K562 (cell line): Measurements from ENCODE around the gene FAM53B. TPM values are rescaled to one million over a fixed set of nuclear protein-coding genes. Genes with fewer than 3 reads are reported as not detected.

Experiments used
- ATAC-seq: fragments of 200-7000 bp; cut with Tn5 transposase; 3 replicates; pipeline ENCODE4 v1.9.1; 2020; ENCODE audit warnings: moderate library complexity
- BruUV-seq: library from RNA; stranded (reverse); fragments of 400-500 nt; replicated peaks from 2 replicates; lab custom pipeline; 2021; lab: Mats Ljungman, UMichigan
- CTCF ChIA-PET: fragments of 300-600 bp; formaldehyde crosslinking; extraction: SDS; loops from one replicate; lab custom pipeline; 2021; ENCODE audit warnings: low intra/inter-chr PET ratio; lab: Yijun Ruan, JAX
- POLR2A ChIA-PET: fragments of 300-600, 350-650 bp; sonication (Branson Sonifier 250); formaldehyde crosslinking; extraction: SDS; loops from one replicate; lab custom pipeline; 2021; ENCODE audit warnings: antibody characterized with exemption, inconsistent platforms; lab: Yijun Ruan, JAX
- DNase-seq, 4 experiments: peaks; one replicate each; pipeline versions ENCODE4 v3.0.0 to v3.0.0-alpha.2; 2011 to 2018; ENCODE audit warnings: low spot score in 3 of 4, mixed read lengths in 3 of 4; ENCODE audit errors: extremely low read depth in 1 of 4
- FAIRE-seq: peaks from 2 replicates; lab custom pipeline; 2011; peaks lifted over from hg19 to GRCh38; lab: Jason Lieb, UNC
- H2AFZ ChIP-seq: 2 replicates; pipeline ENCODE4 v1.6.0; 2011; ENCODE audit warnings: low read depth, low read length, control low read depth, inconsistent platforms
- H3K27ac ChIP-seq: fragments of 200-600 bp; 3 replicates; pipeline ENCODE4 v1.8.0; 2011; ENCODE audit warnings: low read depth, mild to moderate bottlenecking, control low read depth, inconsistent platforms, low read length, moderate library complexity, mixed read lengths; ENCODE audit errors: extremely low read depth
- H3K27me3 ChIP-seq, 2 experiments: fragments of 300-600 bp in 1 of 2; 2 replicates in 1 of 2; 3 replicates in 1 of 2; pipeline versions ENCODE4 v1.6.0 to v1.8.0; 2011; ENCODE audit warnings: inconsistent platforms in 2 of 2, low read length in 2 of 2, mild to moderate bottlenecking in 1 of 2, mixed read lengths in 1 of 2, moderate library complexity in 1 of 2; ENCODE audit not compliant: control insufficient read depth in 2 of 2, insufficient read depth in 2 of 2
- H3K36me3 ChIP-seq: fragments of 300-600 bp; 3 replicates; pipeline ENCODE4 v1.8.0; 2011; ENCODE audit warnings: mild to moderate bottlenecking, low read length, inconsistent platforms; ENCODE audit not compliant: control insufficient read depth, insufficient read depth
- H3K4me1 ChIP-seq, 2 experiments: fragments of 200-600 bp in 1 of 2; replicated peaks in 1 of 2; 2 replicates in 1 of 2; 3 replicates in 1 of 2; pipeline versions ENCODE4 v1.5.1 to v1.8.0; 2011; ENCODE audit warnings: inconsistent platforms in 2 of 2, low read length in 2 of 2, mild to moderate bottlenecking in 1 of 2, mixed read lengths in 1 of 2, moderate library complexity in 1 of 2; ENCODE audit not compliant: control insufficient read depth in 2 of 2, insufficient read depth in 2 of 2
- H3K4me2 ChIP-seq: 2 replicates; pipeline ENCODE4 v1.6.1; 2011; ENCODE audit warnings: low read length, control low read depth, inconsistent platforms, mixed read lengths; ENCODE audit not compliant: insufficient read depth
- H3K4me3 ChIP-seq: fragments of 200-600 bp; sonication (generic), shearing (Covaris generic); 2 replicates; pipeline ENCODE4 v1.5.1; 2016; ENCODE audit warnings: control low read depth, inconsistent platforms
- H3K79me2 ChIP-seq: fragments of 200-600 bp; 3 replicates; pipeline ENCODE4 v1.8.0; 2011; ENCODE audit warnings: low read length, inconsistent platforms; ENCODE audit not compliant: control insufficient read depth, insufficient read depth
- H3K9ac ChIP-seq, 2 experiments: 2 replicates each; pipeline versions ENCODE4 v1.6.0 to v1.6.1; 2011; ENCODE audit warnings: low read depth in 2 of 2, low read length in 2 of 2, control low read depth in 1 of 2, inconsistent platforms in 1 of 2, mild to moderate bottlenecking in 1 of 2, mixed read lengths in 1 of 2; ENCODE audit not compliant: insufficient read depth in 1 of 2
- H3K9me1 ChIP-seq: one replicate; pipeline ENCODE4 v1.6.0; 2011; ENCODE audit warnings: inconsistent platforms, mild to moderate bottlenecking, low read length, moderate library complexity; ENCODE audit not compliant: control insufficient read depth, insufficient read depth
- H3K9me3 ChIP-seq: replicated peaks from 2 replicates; pipeline ENCODE4 v1.5.1; 2011; ENCODE audit warnings: low read depth, low read length, inconsistent platforms; ENCODE audit not compliant: control insufficient read depth, insufficient read depth
- H4K20me1 ChIP-seq: replicated peaks from 2 replicates; pipeline ENCODE4 v1.6.1; 2011; ENCODE audit warnings: low read length, inconsistent platforms, mixed read lengths; ENCODE audit not compliant: control insufficient read depth, insufficient read depth
- DNMT1 ChIP-seq: fragments of 450-650 bp; IDR thresholded peaks from 2 replicates; pipeline ENCODE4 v1.6.1; 2016; ENCODE audit warnings: antibody characterized with exemption, mild to moderate bottlenecking
- GTF2E2 ChIP-seq: fragments of 200-800 bp; sonication (Bioruptor generic); IDR thresholded peaks from 2 replicates; pipeline ENCODE4 v1.6.1; 2016; ENCODE audit warnings: missing genetic modification characterization, missing compliant biosample characterization
- HNRNPUL1 ChIP-seq: fragments of 200-400 bp; formaldehyde crosslinking; IDR thresholded peaks from 2 replicates; pipeline ENCODE4 v1.6.1; 2017; ENCODE audit warnings: low read length
- MTA1 ChIP-seq: fragments of 450-650 bp; IDR thresholded peaks from 2 replicates; pipeline ENCODE4 v1.6.1; 2017; ENCODE audit warnings: borderline replicate concordance
- NCOA6 ChIP-seq: fragments of 450-650 bp; IDR thresholded peaks from 2 replicates; pipeline ENCODE4 v1.6.1; 2017; ENCODE audit warnings: mild to moderate bottlenecking
- POLR2B ChIP-seq: fragments of 450-650 bp; IDR thresholded peaks from 2 replicates; pipeline ENCODE4 v1.6.1; 2018; ENCODE audit warnings: low read depth; ENCODE audit not compliant: partially characterized antibody
- RBM14 ChIP-seq: fragments of 200-400 bp; formaldehyde crosslinking; IDR thresholded peaks from 2 replicates; pipeline ENCODE4 v1.6.1; 2018; ENCODE audit warnings: low read depth, mild to moderate bottlenecking, low read length, moderate library complexity, borderline replicate concordance; ENCODE audit not compliant: insufficient read depth
- SMARCC2 ChIP-seq: fragments of 450-650 bp; IDR thresholded peaks from 2 replicates; pipeline ENCODE4 v1.6.1; 2017; ENCODE audit warnings: antibody characterized with exemption, moderate library complexity, mild to moderate bottlenecking, low read depth
- TCF3 ChIP-seq: sonication (generic); formaldehyde crosslinking; IDR thresholded peaks from 2 replicates; pipeline ENCODE4 v1.4.0; 2020; ENCODE audit warnings: mild to moderate bottlenecking, missing genetic modification reagents
- ZKSCAN3 ChIP-seq: fragments of 250-450 bp; sonication (Bioruptor Pico); IDR thresholded peaks from 2 replicates; pipeline ENCODE4 v1.4.0; 2020
- ZNF707 ChIP-seq: fragments of 250-450 bp; sonication (Bioruptor Pico); conservative IDR thresholded peaks from 2 replicates; pipeline ENCODE4 v1.8.0; 2022; ENCODE audit warnings: inconsistent platforms, mild to moderate bottlenecking, moderate library complexity
- ZNF780A ChIP-seq: fragments of 250-450 bp; sonication (Bioruptor Pico); IDR thresholded peaks from 2 replicates; pipeline ENCODE4 v1.5.0; 2021; ENCODE audit warnings: mild to moderate bottlenecking
- WGBS: fragments of 100-300 bp; shearing (Covaris generic); methylation state at CpG from one replicate; pipeline ENCODE4 v1.1.6; 2016; ENCODE audit warnings: low coverage, mixed read lengths; ENCODE audit not compliant: insufficient coverage; ENCODE audit errors: missing lambda C conversion rate; 5-methylcytosine and 5-hydroxymethylcytosine counted together
- in situ Hi-C: fragments of 300-500 bp; cut with MboI; formaldehyde crosslinking; loops from 4 replicates; pipeline ENCODE4 v1.15.0; 2018; ENCODE audit warnings: inconsistent platforms, mixed read lengths
- intact Hi-C: fragments of 100-400 bp; cut with micrococcal nuclease; formaldehyde crosslinking; loops from 2 replicates; pipeline ENCODE4 v1.14.2; 2022
- polyA plus RNA-seq, 8 experiments: library from polyadenylated mRNA; depleted of rRNA in 4 of 8; stranded (reverse) in 5 of 8; unstranded in 3 of 8; fragments of >200 nt; fragmentation: Nextera tagmentation in 2 of 8; fragmentation: Illumina TruSeq in 1 of 8; extraction: Ambion mirVana in 2 of 8; extraction: Trizol in 1 of 8; gene quantifications; 2 replicates each; pipeline versions ENCODE4 v1.2.1 to v1.2.3, GENCODE V29; 2011 to 2014; ENCODE audit warnings: inconsistent platforms in 1 of 8, missing spikeins in 1 of 8
- total RNA-seq, 7 experiments: library from RNA; depleted of rRNA in 6 of 7; stranded (reverse); fragments of >200 nt in 6 of 7; fragmentation: Illumina TruSeq in 2 of 7; extraction: Trizol in 2 of 7; gene quantifications; 2 replicates each; pipeline versions ENCODE4 v1.2.1 to v1.2.3, GENCODE V29; 2011 to 2021; ENCODE audit warnings: low replicate concordance in 1 of 7
- TF ChIP-seq, protein P1 (sequence below): sonication (generic); formaldehyde crosslinking; IDR thresholded peaks from 2 replicates; pipeline ENCODE4 v1.8.0; 2023; ENCODE audit warnings: mild to moderate bottlenecking, missing genetic modification reagents

Gene FAM53B
- total and polyA plus RNA-seq, 9 of the 15 experiments (the other 6 are each of a cell fraction or from before 2014, with no cell fraction given), result 0.03 to 16.5 (median 5.0) TPM

DNA sequence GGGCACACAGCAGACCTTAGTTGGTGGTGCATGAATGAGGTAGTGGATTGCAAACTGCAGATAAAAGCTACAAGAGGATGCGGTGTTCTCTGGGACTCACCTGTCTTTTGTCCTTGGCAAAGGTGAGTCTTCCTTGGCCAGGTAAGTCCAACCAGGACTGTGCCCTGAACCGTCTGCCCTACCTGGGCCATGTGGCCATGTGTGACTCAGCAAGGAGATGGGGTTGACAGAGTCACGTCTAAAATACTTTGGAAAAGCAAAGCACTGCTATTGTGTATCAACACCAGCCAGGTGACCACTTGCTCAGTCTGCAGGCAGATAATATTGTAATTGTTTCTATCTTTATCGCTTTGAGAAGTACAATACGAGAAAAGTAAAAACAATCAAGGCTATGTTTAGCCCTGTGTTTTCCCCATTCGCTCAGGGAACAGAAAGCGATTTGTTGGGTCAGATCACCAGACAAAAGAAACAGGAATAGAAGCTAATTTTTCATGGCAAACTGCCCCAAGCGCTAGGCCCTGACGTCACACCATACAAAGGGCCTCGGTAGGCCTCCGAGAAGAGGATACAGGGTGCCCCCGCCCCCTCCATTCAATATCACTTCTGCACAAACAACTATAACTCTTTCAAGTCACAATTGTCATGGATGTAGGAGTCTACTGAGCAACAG, 57.3 kb downstream of the FAM53B start:
- H4K20me1 ChIP-seq, result no peaks in the 10 kb centered on the region
- no peak for FAIRE-seq
- WGBS, result 78% methylated on average over 12 of the region's 12 CpGs
- no peaks in the 10 kb centered on the region for H3K9me3 ChIP-seq
- CTCF ChIA-PET, result no interaction called here
- in situ Hi-C loops, result no loop called here
- no peak overlapping the region for H3K9ac ChIP-seq
- TF ChIP-seq ZNF707 (CRISPR knock-in tag), result no peak
- peak; percentile 43; the same call in 1 of the 2 replicates for TF ChIP-seq TCF3 (CRISPR knock-in tag)
- TF ChIP-seq, all 486 proteins: peak for 1
- Histone ChIP-seq H3K9me1 (no peaks in the 10 kb centered on the region), H3K4me1 (peaks cover 31 to 35% of the 10 kb centered on the region in 2 experiments), H3K4me3 (no peak overlapping the region), H3K27me3 (no peaks in the 10 kb centered on the region), H2AFZ (no peak overlapping the region), H3K79me2 (peaks cover 5% of the 10 kb centered on the region; the same call in 2 of the 3 replicates), H3K27ac (no peak overlapping the region), H3K4me2 (no peak overlapping the region), H3K36me3 (peaks cover 38% of the 10 kb centered on the region; the same call in 2 of the 3 replicates)
- intact Hi-C loops, result no loop called here
- ATAC-seq, result no peak
- no TSS peak for BruUV-seq
- DNase-seq, result no peak
- POLR2A ChIA-PET, result interaction anchor here (0.6 to 3.2 kb wide), 3 partner anchors 12 to 981 kb away, joined by 3 to 14 read pairs (median 4); no protein-coding TSS in a partner anchor

- in situ Hi-C loops, result no loop called here
- no peak overlapping the region for H3K4me3 ChIP-seq
- CTCF ChIA-PET, result no interaction called here
- no peaks in the 10 kb centered on the region for H4K20me1 ChIP-seq
- peaks cover 22 to 34% of the 10 kb centered on the region in 2 experiments for H3K4me1 ChIP-seq
- H3K9me1 ChIP-seq, result no peaks in the 10 kb centered on the region
- H3K27me3 ChIP-seq, result no peaks in the 10 kb centered on the region
- intact Hi-C loops, result no loop called here
- H3K4me2 ChIP-seq, result no peak overlapping the region
- WGBS, result 97% methylated on average over 7 of the region's 12 CpGs
- FAIRE-seq (no peak), ATAC-seq (no peak), DNase-seq (no peak)
- H3K27ac ChIP-seq, result no peak overlapping the region
- POLR2A ChIA-PET, result interaction anchor here (0.6 kb wide), 1 partner anchor 357 kb away, joined by 6 read pairs; no protein-coding TSS in a partner anchor
- H3K9ac ChIP-seq, result peak overlapping the region in 1 of 2 experiments; percentile 47; a peak in 1 of 4 replicates
- peaks cover 4% of the 10 kb centered on the region for H3K79me2 ChIP-seq
- no TSS peak for BruUV-seq
- H2AFZ ChIP-seq, result no peak overlapping the region
- H3K9me3 ChIP-seq, result no peaks in the 10 kb centered on the region
- peaks cover 46% of the 10 kb centered on the region; the same call in 2 of the 3 replicates for H3K36me3 ChIP-seq
- TF ChIP-seq, protein P1, sequence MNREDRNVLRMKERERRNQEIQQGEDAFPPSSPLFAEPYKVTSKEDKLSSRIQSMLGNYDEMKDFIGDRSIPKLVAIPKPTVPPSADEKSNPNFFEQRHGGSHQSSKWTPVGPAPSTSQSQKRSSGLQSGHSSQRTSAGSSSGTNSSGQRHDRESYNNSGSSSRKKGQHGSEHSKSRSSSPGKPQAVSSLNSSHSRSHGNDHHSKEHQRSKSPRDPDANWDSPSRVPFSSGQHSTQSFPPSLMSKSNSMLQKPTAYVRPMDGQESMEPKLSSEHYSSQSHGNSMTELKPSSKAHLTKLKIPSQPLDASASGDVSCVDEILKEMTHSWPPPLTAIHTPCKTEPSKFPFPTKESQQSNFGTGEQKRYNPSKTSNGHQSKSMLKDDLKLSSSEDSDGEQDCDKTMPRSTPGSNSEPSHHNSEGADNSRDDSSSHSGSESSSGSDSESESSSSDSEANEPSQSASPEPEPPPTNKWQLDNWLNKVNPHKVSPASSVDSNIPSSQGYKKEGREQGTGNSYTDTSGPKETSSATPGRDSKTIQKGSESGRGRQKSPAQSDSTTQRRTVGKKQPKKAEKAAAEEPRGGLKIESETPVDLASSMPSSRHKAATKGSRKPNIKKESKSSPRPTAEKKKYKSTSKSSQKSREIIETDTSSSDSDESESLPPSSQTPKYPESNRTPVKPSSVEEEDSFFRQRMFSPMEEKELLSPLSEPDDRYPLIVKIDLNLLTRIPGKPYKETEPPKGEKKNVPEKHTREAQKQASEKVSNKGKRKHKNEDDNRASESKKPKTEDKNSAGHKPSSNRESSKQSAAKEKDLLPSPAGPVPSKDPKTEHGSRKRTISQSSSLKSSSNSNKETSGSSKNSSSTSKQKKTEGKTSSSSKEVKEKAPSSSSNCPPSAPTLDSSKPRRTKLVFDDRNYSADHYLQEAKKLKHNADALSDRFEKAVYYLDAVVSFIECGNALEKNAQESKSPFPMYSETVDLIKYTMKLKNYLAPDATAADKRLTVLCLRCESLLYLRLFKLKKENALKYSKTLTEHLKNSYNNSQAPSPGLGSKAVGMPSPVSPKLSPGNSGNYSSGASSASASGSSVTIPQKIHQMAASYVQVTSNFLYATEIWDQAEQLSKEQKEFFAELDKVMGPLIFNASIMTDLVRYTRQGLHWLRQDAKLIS (CRISPR knock-in tag), result no peak
- TF ChIP-seq HNRNPUL1 (no peak), DNMT1 (no peak), GTF2E2 (tag) (no peak), POLR2B (no peak), SMARCC2 (no peak), ZKSCAN3 (no peak), NCOA6 (no peak), ZNF780A (CRISPR knock-in tag) (no peak), MTA1 (no peak), RBM14 (no peak)
Observed at GRCh38 chr10:124685261-124685660, 58.9 kb downstream of the FAM53B start.
